Stimulated activated CD4-positive, alpha-beta T cell treated with anti-CD3 and anti-CD28 coated beads, Interleukin-12 subunit alpha, Interleukin-12 subunit beta, amount 100 ng/mL, for 24 hours (primary cell): Measurements from ENCODE around the gene RAB11FIP4.

Experiments used
- DNase-seq, 2 experiments: peaks; one replicate each; pipeline ENCODE4 v3.0.0-alpha.2; 2020; ENCODE audit warnings: low read depth in 2 of 2

The RAB11FIP4 gene

DNA sequence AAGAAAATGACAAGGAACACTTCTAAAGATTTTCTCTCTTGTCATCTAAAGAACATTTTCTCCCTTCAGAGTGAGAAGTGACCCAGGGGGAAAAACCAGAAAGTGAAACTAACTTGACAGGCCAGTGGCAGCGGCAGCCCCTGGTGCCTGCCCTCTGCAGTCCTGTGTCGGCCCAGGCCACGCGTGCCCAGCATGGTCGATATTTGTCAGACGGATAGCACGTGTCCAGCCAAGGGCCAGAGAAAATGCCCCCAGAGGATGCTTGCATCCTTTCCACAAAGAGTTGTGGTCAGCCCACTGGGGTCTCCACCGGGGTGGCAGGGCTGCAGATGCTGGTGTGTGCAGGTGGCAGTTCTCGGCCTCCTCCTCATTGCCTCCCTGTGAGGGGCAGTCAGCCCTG is 176.6 kb downstream of the RAB11FIP4 start:
- DNase-seq: no peak

DNA sequence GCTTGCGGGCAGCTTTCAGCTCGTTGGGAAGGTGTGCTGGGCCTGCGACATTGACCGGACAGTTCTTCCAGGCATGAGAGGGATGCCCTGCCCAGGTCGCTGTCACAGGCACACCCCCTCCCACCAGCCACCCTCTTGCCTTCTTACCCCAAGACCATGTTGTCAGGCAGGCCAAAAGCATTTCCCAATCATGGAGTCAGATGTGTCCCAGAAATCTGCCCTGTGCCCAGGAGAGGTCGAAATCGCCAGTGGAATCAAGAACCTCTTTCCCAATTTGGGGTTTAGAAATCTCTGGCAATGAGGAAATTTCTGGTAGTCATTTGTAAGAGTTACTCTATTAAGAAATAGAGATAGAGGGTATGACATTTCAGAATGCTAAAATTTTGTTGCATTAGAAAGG is 177.1 kb downstream of the RAB11FIP4 start:
- no peak for DNase-seq

GRCh38 chr17:31570231-31570630 is 178.8 kb downstream of the RAB11FIP4 start:
- DNase-seq: no peak

- no peak for DNase-seq
Measured at GRCh38 chr17:31570951-31571892, 179.7 kb downstream of the RAB11FIP4 start.

- no peak for DNase-seq
Measured at GRCh38 chr17:31572341-31572740, 180.9 kb downstream of the RAB11FIP4 start.

DNA sequence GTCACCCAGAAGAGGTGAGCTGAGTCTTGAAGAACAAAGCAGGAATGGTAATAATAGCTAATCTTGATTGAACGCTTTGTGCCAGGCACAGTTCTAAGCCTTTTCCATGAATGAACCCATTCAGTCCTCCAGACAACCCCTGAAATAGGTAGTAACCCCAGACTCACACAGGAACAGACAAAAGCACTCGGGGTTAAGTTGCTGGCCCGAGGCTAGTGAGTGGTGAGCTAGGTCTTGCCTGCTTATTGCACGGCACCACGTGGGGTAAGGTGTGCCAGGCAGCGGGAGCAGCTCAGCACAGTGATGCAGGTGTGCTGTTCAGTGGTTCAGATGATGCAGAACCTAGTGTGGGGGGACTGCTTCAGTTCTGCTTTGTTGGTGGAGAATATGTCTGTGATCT is 181.6 kb downstream of the RAB11FIP4 start:
- DNase-seq: no peak

DNA sequence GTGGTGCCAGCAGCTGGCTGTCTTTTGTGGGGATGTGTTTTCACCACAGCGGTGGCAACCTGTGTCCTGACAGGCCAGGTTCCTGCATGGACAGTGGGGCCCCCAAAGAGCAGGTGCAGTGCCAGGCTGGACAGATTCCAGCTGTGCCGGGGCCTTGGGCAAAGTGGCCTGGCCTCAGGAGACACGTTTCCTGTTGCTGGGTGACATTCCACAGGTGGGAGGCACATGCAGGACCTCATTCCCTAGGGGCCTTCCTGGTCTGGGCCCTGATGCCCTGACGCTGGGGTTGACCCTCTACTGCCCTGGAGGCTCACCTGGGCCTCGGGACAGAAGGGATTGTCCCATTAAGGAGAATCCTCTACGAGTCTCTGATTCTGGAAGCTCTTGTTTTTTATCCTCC is 182.4 kb downstream of the RAB11FIP4 start:
- no peak for DNase-seq

GRCh38 chr17:31574458-31574857 is 183.0 kb downstream of the RAB11FIP4 start:
- no peak for DNase-seq

DNA sequence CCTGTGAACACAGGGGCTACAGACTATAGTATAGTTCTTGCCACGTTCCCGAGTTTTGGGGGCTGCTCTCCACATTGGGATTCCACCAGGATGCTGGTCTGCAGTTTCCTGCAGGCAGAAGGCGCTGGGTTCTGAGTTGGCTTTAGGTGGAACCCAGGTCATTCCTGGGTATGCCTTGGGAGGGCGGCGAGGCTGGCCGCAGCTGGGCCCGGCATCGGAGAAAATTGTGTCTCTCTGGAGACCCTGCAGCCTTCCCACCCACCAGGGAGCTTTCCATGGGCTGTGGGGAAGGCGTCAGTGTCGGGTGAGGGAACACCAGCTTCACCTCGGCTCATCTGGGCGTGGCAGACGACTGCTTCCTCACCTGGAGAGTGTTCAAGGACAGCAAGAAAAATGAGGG is 183.6 kb downstream of the RAB11FIP4 start:
- DNase-seq: no peak

DNA sequence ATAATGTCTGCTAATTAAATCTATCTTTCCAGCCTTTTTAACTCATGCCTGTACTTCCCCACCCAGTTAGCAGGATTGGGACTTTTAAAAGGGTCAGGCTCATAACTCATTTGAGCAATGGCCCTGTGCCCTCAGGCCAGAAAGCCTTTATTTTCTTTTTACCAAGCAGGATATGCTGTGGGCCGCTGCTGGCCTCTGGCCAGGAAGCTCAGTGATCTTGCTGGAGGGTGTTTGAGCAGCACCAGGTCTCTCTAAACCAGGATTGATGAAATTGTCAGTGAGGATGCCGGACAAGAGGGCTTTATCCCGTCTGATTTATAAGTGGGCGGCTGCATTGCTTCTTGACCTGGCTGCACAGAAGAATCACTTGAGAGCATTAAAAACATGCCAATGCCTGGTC is 187.8 kb downstream of the RAB11FIP4 start:
- DNase-seq: no peak

GRCh38 chr17:31580316-31580705 is 188.8 kb downstream of the RAB11FIP4 start:
- no peak for DNase-seq

DNA sequence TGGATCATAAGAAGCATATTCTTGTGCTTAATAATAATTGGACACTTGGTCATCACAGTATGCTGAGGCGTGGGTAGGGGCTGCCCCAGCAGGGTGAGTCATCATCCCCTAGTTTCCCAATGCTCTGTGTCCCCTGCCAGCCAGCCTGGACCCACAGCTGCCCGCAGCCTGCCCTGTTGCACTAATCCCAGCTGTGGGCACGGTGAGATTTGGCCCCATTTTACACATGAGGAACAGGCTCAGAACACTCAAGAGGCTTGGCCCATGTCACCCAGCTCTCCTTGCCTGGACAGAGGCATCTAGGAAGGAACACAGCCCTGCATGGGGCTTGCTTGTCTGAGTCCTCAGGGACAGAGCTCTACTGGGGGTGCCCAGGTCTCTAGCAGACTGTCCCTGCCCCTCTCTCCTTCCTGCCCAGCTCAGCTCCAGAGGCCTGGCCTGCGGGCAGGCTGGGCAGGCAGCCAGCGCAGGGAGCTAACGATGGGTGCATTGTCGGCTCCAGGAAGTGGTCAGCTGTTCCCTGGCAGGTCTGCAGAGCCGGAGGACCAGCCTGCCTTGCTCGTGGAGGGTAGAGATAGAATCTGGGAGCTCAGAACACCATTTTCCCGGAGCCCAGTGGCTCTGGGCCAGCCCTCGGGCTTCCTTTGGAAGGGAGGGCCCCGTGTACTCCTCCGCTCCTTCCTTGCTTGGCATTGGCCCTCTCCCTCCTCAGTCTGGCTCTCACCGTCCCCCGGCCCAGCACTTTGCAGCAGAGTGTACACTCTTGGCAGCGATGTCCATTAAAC is 189.4 kb downstream of the RAB11FIP4 start:
- DNase-seq: no peak

DNA sequence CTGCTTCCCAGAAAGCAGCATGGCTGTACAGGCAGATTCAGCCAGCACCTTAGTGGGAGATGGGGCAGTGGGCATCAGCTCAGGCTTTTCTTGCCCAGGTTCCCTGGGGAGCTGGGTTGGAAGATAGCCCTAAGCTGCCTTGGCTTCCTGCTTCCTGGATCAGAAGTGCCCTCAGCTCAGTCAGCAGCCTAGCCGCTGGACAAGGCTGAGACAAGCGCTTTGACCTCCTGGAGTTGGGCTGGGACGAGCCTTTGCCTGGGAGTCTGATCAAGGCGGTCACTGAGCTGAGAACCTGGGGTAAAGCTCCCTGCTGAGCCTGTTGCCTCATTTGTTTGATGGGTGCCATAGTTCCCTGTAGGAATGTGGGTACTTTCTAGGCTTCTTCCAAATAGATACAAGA is 190.0 kb downstream of the RAB11FIP4 start:
- DNase-seq: no peak

DNA sequence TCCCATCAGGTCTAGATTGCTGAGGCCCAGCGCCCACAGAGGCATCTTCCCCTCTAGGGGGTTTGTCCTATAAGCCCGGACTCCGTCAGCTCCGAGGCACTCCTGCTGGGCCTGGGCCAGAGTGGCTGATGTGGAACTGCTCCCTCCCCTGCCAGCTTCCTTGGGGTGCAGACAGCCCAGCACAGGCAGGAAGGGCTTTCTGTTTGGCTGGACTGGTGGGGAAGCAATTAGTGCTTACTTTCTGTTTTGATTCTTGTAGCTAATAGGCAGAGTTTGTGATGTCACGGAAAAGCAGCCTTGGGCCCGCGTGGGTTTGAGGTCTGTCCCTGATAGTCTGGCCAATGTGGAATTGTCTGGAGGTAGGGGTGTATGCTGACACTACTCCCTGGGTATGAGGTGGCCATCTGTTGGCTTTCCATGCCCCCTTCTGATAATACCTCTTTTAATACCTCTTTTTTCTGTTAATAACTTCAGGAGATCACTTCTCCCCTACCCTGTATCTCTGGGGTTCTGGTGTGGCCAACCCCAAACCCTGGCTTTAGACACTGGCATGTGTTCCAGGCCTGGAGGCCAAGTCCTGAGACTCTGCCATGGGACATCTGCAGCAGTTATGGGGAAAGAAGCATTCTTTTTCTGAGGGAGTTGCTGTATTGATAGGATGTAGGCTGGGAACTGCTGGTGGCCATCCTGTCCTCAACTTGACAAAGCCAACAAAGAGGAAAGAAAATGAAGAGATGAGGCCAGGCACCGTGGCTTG is 190.9 kb downstream of the RAB11FIP4 start:
- DNase-seq: no peak

DNA sequence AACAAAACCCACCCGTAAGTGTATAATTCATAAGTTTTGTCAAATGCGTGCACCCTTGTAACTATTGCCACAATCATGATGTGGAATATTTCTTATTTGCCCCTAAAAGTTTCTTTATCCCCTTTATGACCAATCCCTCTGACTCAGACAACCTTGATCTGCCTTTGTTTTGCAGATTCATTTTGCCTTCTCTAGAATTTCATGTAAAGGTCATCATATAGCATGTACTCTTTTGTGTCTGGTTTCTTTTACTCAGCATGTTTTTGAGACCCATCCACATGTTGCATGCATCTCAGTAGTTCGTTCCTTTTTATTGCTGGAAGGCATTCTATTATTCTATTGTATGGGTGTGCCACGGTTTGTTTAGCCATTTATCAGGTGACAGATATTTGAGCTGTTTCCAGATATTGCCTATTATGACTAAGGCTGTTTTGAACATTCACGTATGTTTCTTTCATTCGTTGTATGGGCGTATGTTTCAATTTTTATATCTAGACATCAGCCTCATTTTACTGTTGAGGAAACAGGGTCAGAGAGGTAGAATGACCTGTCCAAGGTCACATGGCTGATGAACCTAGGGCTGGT is 192.4 kb downstream of the RAB11FIP4 start:
- DNase-seq: no peak

GRCh38 chr17:31584438-31585279 is 193.2 kb downstream of the RAB11FIP4 start:
- DNase-seq: no peak

GRCh38 chr17:31585280-31585630 is 193.8 kb downstream of the RAB11FIP4 start:
- no peak for DNase-seq

DNA sequence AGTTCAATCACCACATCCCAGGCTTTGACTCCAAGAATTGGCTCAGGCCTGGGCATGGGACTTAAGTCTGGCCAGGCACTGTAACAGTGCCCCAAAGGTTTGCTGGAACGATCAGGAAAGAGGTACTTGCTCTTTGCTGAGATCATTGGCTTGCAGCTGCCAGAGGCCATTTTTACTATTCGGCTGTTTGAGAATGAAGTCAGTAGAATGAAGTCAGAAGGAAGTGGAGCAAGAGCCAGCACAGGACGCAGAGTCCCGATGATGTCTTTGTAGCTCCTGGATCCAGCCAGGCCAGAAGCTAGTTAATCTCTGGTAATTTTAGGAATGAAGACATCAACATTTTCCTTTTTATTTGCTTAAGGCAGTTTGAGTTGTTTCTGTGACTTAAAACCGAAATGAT is 195.5 kb downstream of the RAB11FIP4 start:
- no peak for DNase-seq

DNA sequence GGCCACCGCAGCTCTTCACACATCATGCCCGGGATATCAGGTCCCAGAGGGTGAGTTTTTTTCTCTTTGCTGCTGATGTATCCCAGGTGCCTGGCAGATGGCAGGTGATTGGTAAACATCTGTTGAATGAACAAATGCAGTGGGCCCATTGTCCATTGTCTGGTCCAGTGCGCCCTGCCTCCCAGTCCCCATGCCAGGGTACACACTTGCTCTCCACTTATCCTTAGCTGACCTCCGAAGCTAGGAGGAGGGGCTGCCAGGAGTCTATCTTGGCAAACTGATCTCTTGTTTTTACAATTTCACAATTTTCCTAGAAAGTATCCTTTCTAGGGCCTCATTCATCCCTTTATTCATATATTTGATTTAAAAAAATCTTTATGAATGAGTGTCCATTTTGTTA is 196.0 kb downstream of the RAB11FIP4 start:
- no peak for DNase-seq
